ENCODE results near the gene DNAH6. TPM values are rescaled to one million over a fixed set of nuclear protein-coding genes. Genes with fewer than 3 reads are reported as not detected.

Gene DNAH6
- total RNA-seq, 1 donor from 2014 or later = 0.05 TPM

- DNase-seq (ENCODE audit: missing footprints) (no peak), ATAC-seq (no peak)
- intact Hi-C loops (cut with DNase I) = no loop called here
Measured at GRCh38 chr2:84579661-84580060, 63.4 kb downstream of the DNAH6 start.

DNA sequence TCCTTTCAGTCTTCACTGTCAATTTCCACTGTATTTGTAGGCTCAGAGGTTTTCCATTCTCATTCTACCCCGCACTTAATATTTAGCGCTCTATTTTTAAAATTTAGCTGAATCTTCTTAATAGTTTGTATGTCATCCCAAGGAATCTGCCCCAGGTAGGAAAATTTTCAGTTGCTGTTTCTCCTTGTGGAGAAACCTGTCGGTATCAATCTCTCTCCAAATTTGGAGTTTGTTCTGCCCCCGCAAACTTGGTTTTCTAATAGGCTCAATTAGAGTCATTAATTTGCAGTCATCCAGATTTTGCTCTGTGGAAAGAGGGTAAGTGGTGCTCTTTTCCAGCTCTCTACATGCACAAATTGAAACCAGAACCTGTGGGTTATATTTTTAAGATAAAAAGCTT is 87.6 kb downstream of the DNAH6 start:
- intact Hi-C loops (cut with DNase I) = no loop called here

DNA sequence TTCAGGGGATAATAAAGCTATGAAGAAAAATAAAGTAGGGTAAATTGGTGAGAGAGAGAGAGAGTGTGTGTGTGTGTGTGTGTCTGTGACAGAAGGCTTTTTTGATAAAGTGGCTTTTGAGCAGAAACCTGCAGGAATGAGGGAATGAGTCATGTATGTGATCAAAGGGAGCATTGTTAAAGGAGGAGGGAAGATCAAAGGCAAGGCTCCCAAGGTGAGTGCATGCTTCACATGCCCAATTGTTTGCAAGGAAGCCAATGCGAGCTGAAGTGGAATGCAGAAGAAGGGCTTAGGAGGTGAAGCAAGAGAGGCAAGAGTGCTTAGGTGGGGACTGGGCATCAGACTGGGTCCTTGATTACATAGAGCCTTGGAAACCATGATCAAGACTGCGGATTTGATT is 96.8 kb downstream of the DNAH6 start:
- no peak for ATAC-seq
- intact Hi-C loops (cut with DNase I) = no loop called here
- DNase-seq (ENCODE audit: missing footprints) = no peak

More for the DNA sequence above, 87.6 kb downstream of the DNAH6 start:
- DNase-seq (ENCODE audit: missing footprints) = no peak
- no peak for ATAC-seq

DNA sequence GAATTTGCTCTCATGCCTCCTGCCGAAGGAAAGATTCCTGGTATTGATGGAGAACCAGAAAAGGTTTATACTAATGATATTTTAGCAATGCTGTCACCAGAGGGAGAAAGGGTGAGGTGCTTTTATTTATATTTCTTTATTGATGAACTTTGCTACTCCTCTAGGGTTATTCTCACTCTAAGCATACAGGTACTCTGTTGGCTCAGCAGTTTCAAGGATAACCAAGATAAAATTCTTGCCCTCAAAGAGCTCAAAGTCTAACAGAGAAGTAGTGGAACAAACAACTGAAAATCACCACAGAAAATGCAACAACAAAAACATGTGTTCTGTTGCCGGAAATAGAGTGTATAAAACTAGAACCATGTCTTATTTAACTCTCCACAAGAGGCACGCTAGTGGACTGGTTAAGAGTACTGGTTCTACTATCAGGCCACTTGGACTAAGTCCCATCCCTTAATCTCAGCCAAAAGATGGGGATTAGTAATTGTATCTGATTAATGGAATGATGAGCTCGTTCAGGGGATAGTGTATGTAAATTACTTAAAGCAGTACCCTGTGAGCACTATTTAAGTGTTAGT is 103.6 kb downstream of the DNAH6 start:
- ATAC-seq = no peak
- intact Hi-C loops (cut with DNase I) = no loop called here
- no peak for DNase-seq (ENCODE audit: missing footprints)

GRCh38 chr2:84628486-84628885 is 112.2 kb downstream of the DNAH6 start:
- ATAC-seq (no peak), DNase-seq (ENCODE audit: missing footprints) (no peak)
- intact Hi-C loops (cut with DNase I) = no loop called here

DNA sequence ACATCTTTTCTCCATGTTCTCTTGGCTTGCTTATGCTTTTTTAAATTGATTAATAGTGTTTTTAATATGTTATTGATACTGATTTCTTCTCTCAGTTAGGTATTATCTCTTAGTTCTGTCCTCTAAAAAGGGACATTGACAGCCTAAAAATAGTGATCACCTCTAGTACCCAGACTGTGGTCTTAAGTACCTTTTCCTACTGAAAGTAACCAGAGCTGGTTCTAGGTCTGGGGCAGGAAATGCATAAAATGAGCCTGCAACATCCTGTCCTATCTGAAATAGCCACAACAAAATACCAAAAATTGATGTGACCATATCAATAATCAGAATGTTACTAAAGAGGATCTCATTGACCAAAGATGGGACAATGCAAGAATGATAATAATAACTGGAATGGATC is 113.3 kb downstream of the DNAH6 start:
- no peak for DNase-seq (ENCODE audit: missing footprints)
- intact Hi-C loops (cut with DNase I) = no loop called here
- ATAC-seq = no peak

GRCh38 chr2:84631047-84631446 is 114.7 kb downstream of the DNAH6 start:
- intact Hi-C loops (cut with DNase I) = loop anchor here (5.0 kb wide), 1 partner anchor 134 kb away; no protein-coding TSS in a partner anchor
- DNase-seq (ENCODE audit: missing footprints) (no peak), ATAC-seq (no peak)

DNA sequence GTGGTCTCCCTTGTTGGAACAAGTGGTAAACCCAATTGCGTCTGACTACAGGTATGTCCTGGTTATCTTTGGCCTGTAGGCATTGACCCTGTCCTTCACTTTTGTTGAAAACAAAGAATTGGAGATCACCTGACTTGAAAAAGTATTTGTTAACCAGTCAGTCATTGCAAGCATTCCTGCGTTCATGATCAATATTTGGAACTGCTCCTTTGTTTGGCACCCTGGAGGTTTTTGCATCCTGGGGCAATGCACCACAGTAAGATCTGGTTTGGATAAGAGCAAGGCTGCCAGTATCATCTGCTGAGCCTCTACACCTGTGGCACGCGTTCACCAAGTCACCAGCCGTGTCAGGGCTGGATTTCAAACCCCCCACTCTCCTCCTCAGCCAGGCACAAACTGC is 115.7 kb downstream of the DNAH6 start:
- intact Hi-C loops (cut with DNase I) = loop anchor here (5.0 kb wide), 1 partner anchor 135 kb away; no protein-coding TSS in a partner anchor
- DNase-seq (ENCODE audit: missing footprints) (no peak), ATAC-seq (no peak)

DNA sequence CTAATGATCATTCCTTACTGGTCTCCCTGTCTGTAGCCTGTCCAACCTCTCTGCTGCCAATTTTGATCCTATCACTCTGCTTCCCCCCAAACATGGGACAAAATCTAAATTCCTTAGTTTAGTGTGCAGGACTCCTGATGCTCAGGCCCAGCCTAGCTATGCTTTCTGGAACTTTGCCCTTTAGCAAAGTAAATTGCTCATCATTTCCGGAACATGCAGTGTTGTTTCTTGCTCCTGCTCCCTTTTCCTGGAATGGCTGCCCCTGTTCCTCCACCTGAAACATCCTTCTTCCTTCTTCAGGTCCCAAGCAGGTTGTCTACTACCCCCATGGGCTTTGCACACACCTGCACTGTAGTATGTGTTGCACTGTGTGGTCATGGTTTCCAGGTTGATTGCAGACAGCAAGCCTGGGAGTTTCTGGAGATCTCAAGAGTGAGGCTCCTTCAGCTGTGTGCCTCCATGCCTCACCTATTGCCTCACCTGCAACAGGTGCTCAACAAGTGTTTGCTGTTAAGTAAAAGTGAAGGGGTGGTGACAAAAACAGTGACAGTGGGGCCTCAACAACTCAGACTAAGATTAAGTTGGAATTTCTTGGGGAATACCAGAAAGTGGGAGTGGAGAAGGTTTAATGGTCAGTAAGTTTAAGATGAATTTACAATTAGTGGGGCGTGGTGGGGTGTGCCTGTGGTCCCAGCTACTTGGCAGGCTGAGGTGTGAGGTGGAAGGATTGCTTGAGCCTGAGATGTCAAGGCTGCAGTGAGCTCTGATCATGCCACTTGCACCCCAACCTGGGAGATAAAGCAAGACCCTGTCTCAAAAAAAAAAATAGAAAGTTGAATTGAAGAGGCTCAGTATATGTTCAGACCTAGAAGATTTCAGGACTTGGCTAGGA is 120.0 kb downstream of the DNAH6 start:
- DNase-seq (ENCODE audit: missing footprints) (no peak), ATAC-seq (no peak)
- intact Hi-C loops (cut with DNase I) = no loop called here

DNA sequence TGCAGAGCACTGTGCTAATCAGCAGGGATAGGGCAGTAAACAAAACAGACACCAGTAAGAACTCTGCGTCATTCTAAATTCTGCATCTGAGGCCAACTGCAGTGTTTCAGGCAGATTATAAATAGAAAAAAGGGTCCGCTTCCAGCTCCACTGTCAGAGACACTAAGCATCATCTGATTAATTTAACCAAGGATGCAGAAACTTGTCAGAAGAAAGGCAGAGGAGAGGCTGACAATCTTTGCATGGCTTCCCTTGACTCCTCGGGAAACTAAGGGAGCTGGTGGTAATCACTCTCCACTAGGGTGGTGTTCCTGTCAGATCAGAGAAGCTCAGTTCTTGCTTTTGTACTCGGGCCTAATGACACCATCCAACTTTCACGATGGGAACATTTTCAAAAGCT is 123.5 kb downstream of the DNAH6 start:
- ATAC-seq = no peak
- intact Hi-C loops (cut with DNase I) = no loop called here
- DNase-seq (ENCODE audit: missing footprints) = no peak

GRCh38 chr2:84640411-84640810 is 124.1 kb downstream of the DNAH6 start:
- ATAC-seq (no peak), DNase-seq (ENCODE audit: missing footprints) (no peak)
- intact Hi-C loops (cut with DNase I) = no loop called here

DNA sequence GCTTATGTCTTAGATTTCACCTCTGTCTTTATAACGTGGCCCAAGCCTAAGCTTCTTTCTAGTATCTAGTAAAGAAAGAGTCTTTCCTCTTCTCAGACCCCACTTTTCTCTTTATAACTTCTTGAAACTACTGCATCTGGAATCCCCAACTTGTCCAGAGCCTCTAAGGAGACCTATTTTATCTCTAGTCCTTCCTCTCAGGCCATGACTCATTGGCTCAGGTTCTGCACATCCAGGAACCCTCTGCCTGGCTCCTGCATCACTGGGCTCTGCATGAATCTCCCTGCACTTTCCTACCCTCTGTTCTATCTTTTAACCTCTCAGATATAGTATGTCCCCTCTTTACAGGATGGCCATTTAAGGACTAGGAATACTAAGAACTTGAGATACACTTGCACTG is 124.7 kb downstream of the DNAH6 start:
- intact Hi-C loops (cut with DNase I) = no loop called here
- no peak for DNase-seq (ENCODE audit: missing footprints)
- no peak for ATAC-seq

DNA sequence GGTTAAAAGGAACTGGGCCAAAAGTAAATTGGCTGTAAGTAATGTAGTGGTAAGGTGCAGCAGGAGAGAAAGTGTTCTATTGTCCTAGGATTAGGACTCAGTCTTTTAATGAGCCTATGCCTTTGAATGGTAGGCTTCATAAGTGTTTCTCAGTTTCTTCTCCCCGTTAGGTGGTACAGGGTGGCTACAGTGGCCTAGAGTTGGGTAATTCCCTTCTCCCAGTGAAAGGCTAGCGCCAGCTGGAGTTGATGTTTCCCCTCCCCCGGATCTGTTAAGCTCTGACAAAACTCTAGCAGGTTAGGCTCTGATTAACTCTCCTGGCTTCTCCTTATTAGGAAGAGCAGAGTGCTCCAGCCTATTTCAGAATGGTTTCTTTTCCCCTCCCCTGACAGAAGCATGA is 127.7 kb downstream of the DNAH6 start:
- DNase-seq (ENCODE audit: missing footprints) (no peak), ATAC-seq (no peak)
- intact Hi-C loops (cut with DNase I) = no loop called here

DNA sequence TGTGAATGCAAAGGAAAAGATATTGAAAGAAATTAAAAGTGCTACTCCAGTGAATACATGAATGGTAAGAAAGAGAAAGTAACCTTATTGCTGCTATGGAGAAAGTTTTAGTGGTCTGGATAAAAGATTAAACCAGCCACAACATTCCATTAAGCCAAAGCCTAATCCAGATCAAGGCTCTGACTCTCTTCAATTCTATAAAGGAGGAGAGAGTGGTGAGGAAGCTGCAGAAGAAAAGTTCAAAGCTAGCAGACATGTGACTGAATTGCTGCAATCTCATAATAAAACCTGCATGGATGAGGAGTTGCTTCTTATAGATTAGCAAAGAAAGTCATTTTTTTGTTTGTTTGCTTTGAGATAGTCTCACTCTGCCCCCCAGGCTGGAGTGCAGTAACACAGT is 130.2 kb downstream of the DNAH6 start:
- DNase-seq (ENCODE audit: missing footprints) = no peak
- ATAC-seq = no peak
- intact Hi-C loops (cut with DNase I) = no loop called here

- DNase-seq (ENCODE audit: missing footprints) (no peak), ATAC-seq (no peak)
- intact Hi-C loops (cut with DNase I) = no loop called here
Measured at GRCh38 chr2:84647267-84647666, 131.0 kb downstream of the DNAH6 start.

DNA sequence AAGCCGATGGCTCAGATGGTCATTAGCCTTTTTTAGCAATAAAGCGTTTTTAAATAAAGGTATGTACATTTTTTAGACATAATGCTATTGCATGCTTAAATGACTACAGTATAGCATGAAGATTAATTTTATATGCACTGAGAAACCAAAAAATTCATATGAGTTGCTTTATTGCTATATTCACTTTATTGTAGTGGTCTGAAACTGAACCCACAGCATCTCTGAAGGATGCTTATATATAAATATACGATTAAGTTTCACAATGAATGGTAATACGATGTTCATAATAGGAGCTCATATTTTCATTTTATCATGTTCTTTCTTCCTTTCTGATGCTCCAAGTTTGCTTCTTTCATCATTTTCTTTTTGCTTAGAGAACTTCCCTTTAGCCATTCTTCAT is 132.8 kb downstream of the DNAH6 start:
- intact Hi-C loops (cut with DNase I) = no loop called here
- ATAC-seq = no peak
- DNase-seq (ENCODE audit: missing footprints) = no peak

GRCh38 chr2:84649487-84650142 is 133.3 kb downstream of the DNAH6 start:
- ATAC-seq = no peak
- no peak for DNase-seq (ENCODE audit: missing footprints)
- intact Hi-C loops (cut with DNase I) = no loop called here

DNA sequence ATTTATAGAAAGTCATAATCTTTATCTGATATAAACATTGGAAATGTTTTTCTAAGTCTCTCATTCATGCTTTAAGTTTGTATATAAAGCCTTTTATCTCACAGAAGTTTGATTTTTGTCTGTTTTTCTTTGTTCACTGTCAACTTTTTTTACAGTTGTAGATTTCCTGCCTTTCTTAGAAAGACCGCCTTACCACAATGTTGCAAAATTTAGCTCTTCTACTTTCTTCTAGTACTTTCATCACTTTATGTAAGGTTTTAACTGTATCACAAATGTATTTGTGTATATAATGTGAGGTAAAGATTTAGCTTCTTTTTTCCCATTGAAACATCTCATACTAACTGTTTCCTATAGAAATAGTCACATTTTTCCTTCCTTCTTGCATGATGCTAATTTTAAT is 136.1 kb downstream of the DNAH6 start:
- ATAC-seq (no peak), DNase-seq (ENCODE audit: missing footprints) (no peak)
- intact Hi-C loops (cut with DNase I) = no loop called here

DNA sequence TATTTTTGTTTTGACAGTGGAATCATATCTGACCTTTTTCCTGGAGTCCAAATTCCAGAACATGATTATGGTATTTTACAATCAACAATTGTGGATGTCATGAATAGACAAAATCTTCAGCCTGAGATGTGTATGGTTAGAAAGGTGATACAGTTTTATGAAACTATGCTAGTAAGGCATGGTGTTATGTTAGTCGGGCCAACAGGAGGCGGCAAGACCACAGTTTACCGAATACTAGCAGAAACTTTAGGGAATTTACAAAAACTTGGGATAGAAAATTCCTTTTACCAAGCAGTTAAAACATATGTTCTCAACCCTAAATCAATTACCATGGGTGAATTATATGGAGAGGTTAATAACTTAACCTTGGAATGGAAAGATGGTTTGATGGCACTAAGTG is 137.0 kb downstream of the DNAH6 start:
- intact Hi-C loops (cut with DNase I) = no loop called here
- ATAC-seq (no peak), DNase-seq (ENCODE audit: missing footprints) (no peak)

- intact Hi-C loops (cut with DNase I) = no loop called here
- DNase-seq (ENCODE audit: missing footprints) = no peak
- ATAC-seq = no peak
Measured at GRCh38 chr2:84654414-84654813, 138.1 kb downstream of the DNAH6 start.

Data from Right ventricle myocardium inferior (tissue), 1 donor.